ENCODE measurements around the gene PHLDA2.

Gene PHLDA2

GRCh38 chr11:2934611-2935239, 5.5 kb upstream of the PHLDA2 start:
- Histone ChIP-seq H3K9ac (no peak overlapping the region), H3K27ac (no peak overlapping the region), H3K4me2 (peak overlapping the region; percentile 49), H3K9me3 (peaks cover 32% of the 10 kb centered on the region), H3K36me3 (0 out of 2 replicates have a peak, but pooled peaks cover 5% of the 10 kb centered on the region), H3K4me1 (peaks cover 38% of the 10 kb centered on the region), H4K20me1 (no peaks in the 10 kb centered on the region; the same call in 1 of the 2 replicates), H3K4me3 (no peak overlapping the region), H3K27me3 (peaks cover 18% of the 10 kb centered on the region)
- TF ChIP-seq Cebpa-rat (IDR thresholded peaks at IDR 0.05): no peak

- Histone ChIP-seq H3K9me3 (peaks cover 26% of the 10 kb centered on the region), H3K4me1 (peaks cover 44% of the 10 kb centered on the region), H3K4me3 (no peak overlapping the region), H4K20me1 (peaks cover under 1% of the 10 kb centered on the region), H3K27ac (no peak overlapping the region), H3K9ac (no peak overlapping the region), H3K36me3 (0 out of 2 replicates have a peak, but pooled peaks cover 3% of the 10 kb centered on the region), H3K4me2 (peak overlapping the region; percentile 49), H3K27me3 (peaks cover 24% of the 10 kb centered on the region)
- no peak for TF ChIP-seq Cebpa-rat (IDR thresholded peaks at IDR 0.05)
Measured at GRCh38 chr11:2934021-2934550, 4.9 kb upstream of the PHLDA2 start.

DNA sequence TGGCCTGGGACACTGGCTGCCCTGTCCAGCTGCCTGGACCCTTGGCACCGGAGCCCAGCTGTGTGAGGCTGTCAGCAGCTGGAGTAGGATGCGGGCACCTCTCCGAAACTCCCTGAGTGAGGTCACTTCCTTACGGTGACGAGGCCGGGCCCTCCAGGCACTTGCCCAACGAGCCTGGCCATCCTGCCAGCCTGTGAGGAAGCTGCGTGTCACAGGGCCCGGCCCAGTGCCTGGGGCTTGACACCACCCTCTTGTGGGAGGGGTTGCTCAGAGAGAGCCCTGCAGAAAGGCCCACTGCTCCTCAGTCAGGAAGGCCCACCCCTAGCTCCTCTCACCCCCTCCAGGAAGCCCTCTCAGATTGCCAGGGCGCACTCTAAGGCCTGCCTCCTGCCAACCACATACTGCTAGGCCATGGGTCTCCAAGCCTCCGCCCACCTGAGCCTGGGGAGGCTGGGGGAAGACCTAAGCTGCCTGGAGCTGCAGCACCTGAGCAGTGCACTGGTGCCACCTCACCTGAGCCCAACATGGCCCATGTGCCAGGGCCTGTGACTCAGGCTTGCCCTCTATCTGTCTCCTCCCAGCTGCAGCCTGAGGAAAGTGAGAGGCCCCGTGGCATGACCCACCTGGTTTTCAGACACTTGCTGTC, 4.3 kb upstream of the PHLDA2 start:
- Histone ChIP-seq H3K4me2 (peak overlapping the region; percentile 49), H3K4me3 (no peak overlapping the region), H3K9ac (no peak overlapping the region), H3K27ac (no peak overlapping the region), H3K27me3 (peaks cover 30% of the 10 kb centered on the region), H3K9me3 (peaks cover 20% of the 10 kb centered on the region), H3K4me1 (peaks cover 50% of the 10 kb centered on the region), H3K36me3 (no peaks in the 10 kb centered on the region), H4K20me1 (peaks cover 7% of the 10 kb centered on the region)
- no peak for TF ChIP-seq Cebpa-rat (IDR thresholded peaks at IDR 0.05)

GRCh38 chr11:2932850-2933251, 3.6 kb upstream of the PHLDA2 start:
- Histone ChIP-seq H3K36me3 (no peaks in the 10 kb centered on the region), H3K4me3 (no peak overlapping the region), H4K20me1 (peaks cover 13% of the 10 kb centered on the region), H3K9me3 (peaks cover 14% of the 10 kb centered on the region), H3K9ac (no peak overlapping the region), H3K4me2 (peak overlapping the region; percentile 49), H3K4me1 (peaks cover 56% of the 10 kb centered on the region), H3K27me3 (peaks cover 36% of the 10 kb centered on the region), H3K27ac (no peak overlapping the region)
- no peak for TF ChIP-seq Cebpa-rat (IDR thresholded peaks at IDR 0.05)

- peaks cover 44% of the 10 kb centered on the region for H3K27me3 ChIP-seq
- no peak overlapping the region for H3K27ac ChIP-seq
- peak overlapping the region; percentile 49 for H3K4me2 ChIP-seq
- H3K4me3 ChIP-seq: no peak overlapping the region
- H3K4me1 ChIP-seq: peaks cover 64% of the 10 kb centered on the region
- peaks cover 21% of the 10 kb centered on the region for H4K20me1 ChIP-seq
- H3K36me3 ChIP-seq: no peaks in the 10 kb centered on the region
- H3K9me3 ChIP-seq: peaks cover 6% of the 10 kb centered on the region
- no peak for TF ChIP-seq Cebpa-rat (IDR thresholded peaks at IDR 0.05)
- H3K9ac ChIP-seq: no peak overlapping the region
Measured at GRCh38 chr11:2931771-2932738, 2.8 kb upstream of the PHLDA2 start.

DNA sequence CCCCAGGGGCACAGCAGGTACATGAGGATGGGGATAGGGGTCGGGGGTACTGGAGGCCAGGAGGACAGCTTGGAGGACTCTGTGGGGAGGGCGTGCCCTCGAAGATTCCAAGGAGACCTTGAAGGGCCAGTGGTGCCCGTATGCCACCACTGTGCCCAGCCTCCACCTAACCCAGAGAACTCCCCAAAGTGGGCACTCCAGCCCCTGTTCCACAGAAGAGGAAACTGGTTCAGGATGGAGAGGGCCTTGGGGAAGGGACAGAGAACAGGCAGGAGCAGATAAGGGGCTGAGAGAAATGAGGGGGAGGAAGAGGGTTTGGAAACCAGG, 2.2 kb upstream of the PHLDA2 start:
- Histone ChIP-seq H3K9ac (no peak overlapping the region), H3K4me2 (no peak overlapping the region), H3K27ac (no peak overlapping the region), H3K4me3 (no peak overlapping the region), H3K9me3 (no peaks in the 10 kb centered on the region), H3K36me3 (no peaks in the 10 kb centered on the region), H3K4me1 (peaks cover 67% of the 10 kb centered on the region), H4K20me1 (peaks cover 25% of the 10 kb centered on the region), H3K27me3 (peaks cover 51% of the 10 kb centered on the region)
- TF ChIP-seq Cebpa-rat (IDR thresholded peaks at IDR 0.05): no peak

DNA sequence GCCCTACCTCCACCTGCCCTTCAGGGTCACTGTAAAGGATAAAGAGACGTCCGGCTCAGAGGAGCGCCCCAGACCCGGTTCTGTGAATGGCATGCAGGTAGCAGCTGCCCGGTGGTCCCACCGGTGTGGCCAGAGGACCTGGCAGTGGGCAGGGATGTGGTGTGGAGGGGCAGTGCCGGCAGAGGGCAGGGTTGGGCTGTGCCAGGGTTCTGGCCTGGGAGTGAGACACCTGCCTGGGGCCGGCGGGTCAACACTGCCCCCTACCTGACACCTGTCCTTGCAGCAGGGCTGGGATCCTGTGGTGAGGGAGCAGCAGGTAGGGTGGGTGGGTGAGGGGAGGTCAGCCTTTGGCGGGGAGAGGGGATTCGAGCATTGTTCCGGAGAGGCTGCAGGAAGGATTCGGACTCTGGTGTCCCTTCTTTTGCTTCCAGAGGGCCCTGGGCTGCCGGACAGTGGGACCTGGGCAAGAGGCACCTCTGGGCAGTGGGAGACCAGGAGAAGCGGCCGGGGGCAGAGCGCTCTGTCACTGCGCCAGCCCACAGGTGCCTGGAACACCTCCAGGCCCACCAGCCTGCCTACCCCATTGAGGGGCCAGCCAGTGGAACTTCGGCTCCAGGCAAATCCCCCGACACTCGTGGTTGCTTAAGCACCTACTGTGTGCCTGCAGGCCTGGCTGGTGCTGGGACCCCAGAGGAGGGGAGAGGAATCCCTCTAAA, 1.6 kb upstream of the PHLDA2 start:
- peaks cover 67% of the 10 kb centered on the region for H3K4me1 ChIP-seq
- peaks cover 25% of the 10 kb centered on the region for H4K20me1 ChIP-seq
- peak overlapping the region; percentile 61 for H3K4me3 ChIP-seq
- no peak overlapping the region for H3K9ac ChIP-seq
- TF ChIP-seq Cebpa-rat (IDR thresholded peaks at IDR 0.05): no peak
- H3K9me3 ChIP-seq: no peaks in the 10 kb centered on the region
- H3K36me3 ChIP-seq: no peaks in the 10 kb centered on the region
- H3K27ac ChIP-seq: no peak overlapping the region
- H3K27me3 ChIP-seq: peaks cover 54% of the 10 kb centered on the region
- H3K4me2 ChIP-seq: peak overlapping the region; percentile 88

GRCh38 chr11:2929950-2930703, 907 bp upstream of the PHLDA2 start:
- Histone ChIP-seq H3K4me2 (peak overlapping the region; percentile 88), H3K27ac (no peak overlapping the region), H3K9ac (no peak overlapping the region), H3K36me3 (no peaks in the 10 kb centered on the region), H4K20me1 (peaks cover 25% of the 10 kb centered on the region), H3K4me1 (peaks cover 68% of the 10 kb centered on the region), H3K27me3 (peaks cover 54% of the 10 kb centered on the region), H3K4me3 (peak overlapping the region; percentile 61), H3K9me3 (no peaks in the 10 kb centered on the region)
- TF ChIP-seq Cebpa-rat (IDR thresholded peaks at IDR 0.05): no peak
